GM23248 (cell line): ENCODE results near the gene OPCML. TPM values are rescaled to one million over a fixed set of nuclear protein-coding genes. Genes with fewer than 3 reads are reported as not detected.

Experiments used
- DNase-seq: peaks from one replicate; pipeline ENCODE4 v3.0.0-alpha.2; 2015
- H2AFZ ChIP-seq: fragments of 200-600 bp; sonication (generic); 2 replicates; pipeline ENCODE4 v1.6.1; 2016; ENCODE audit warnings: antibody characterized with exemption
- H3F3A ChIP-seq: fragments of 200-600 bp; sonication (generic); 2 replicates; pipeline ENCODE4 v1.6.1; 2016; ENCODE audit warnings: mild to moderate bottlenecking, antibody characterized with exemption, mixed run types; ENCODE audit not compliant: insufficient read depth
- H3K27ac ChIP-seq: fragments of 200-600 bp; sonication (generic); 2 replicates; pipeline ENCODE4 v1.5.1; 2016; ENCODE audit warnings: mild to moderate bottlenecking
- H3K27me3 ChIP-seq: fragments of 200-600 bp; sonication (generic); replicated peaks from 2 replicates; pipeline ENCODE4 v1.6.1; 2016; ENCODE audit warnings: mild to moderate bottlenecking; ENCODE audit not compliant: insufficient read depth
- H3K36me3 ChIP-seq: fragments of 200-600 bp; sonication (generic); 2 replicates; pipeline ENCODE4 v1.6.1; 2016; ENCODE audit warnings: low read depth, mild to moderate bottlenecking
- H3K4me1 ChIP-seq: fragments of 200-600 bp; sonication (generic); 2 replicates; pipeline ENCODE4 v1.6.1; 2016; ENCODE audit warnings: mild to moderate bottlenecking; ENCODE audit not compliant: insufficient read depth
- H3K4me2 ChIP-seq: fragments of 200-600 bp; sonication (generic); one replicate; pipeline ENCODE4 v1.6.1; 2016; ENCODE audit warnings: mild to moderate bottlenecking; ENCODE audit not compliant: unreplicated experiment
- H3K4me3 ChIP-seq: fragments of 200-600 bp; sonication (generic); 2 replicates; pipeline ENCODE4 v1.5.1; 2016; ENCODE audit warnings: mild to moderate bottlenecking
- H3K79me2 ChIP-seq: fragments of 200-600 bp; sonication (generic); 2 replicates; pipeline ENCODE4 v1.6.1; 2016; ENCODE audit warnings: mild to moderate bottlenecking; ENCODE audit not compliant: insufficient read depth
- H3K9ac ChIP-seq: fragments of 200-600 bp; sonication (generic); 2 replicates; pipeline ENCODE4 v1.6.1; 2016; ENCODE audit warnings: mild to moderate bottlenecking
- H3K9me2 ChIP-seq: fragments of 200-600 bp; sonication (generic); 2 replicates; pipeline ENCODE4 v1.6.1; 2016; ENCODE audit warnings: mixed run types, mild to moderate bottlenecking, moderate library complexity; ENCODE audit not compliant: insufficient read depth
- H3K9me3 ChIP-seq: fragments of 200-600 bp; sonication (generic); one replicate; pipeline ENCODE4 v1.6.1; 2017; ENCODE audit warnings: low read depth
- H4K20me1 ChIP-seq: fragments of 200-600 bp; sonication (generic); 2 replicates; pipeline ENCODE4 v1.6.0; 2016; ENCODE audit not compliant: insufficient read depth
- EZH2 ChIP-seq: fragments of 200-600 bp; sonication (generic); IDR thresholded peaks from 2 replicates; pipeline ENCODE4 v1.6.1; 2018; ENCODE audit warnings: antibody characterized with exemption, mild to moderate bottlenecking; ENCODE audit not compliant: insufficient read depth, poor library complexity, severe bottlenecking
- EZH2phosphoT487 ChIP-seq: fragments of 200-600 bp; sonication (generic); IDR thresholded peaks from 2 replicates; pipeline ENCODE4 v1.6.1; 2018; ENCODE audit warnings: antibody characterized with exemption, moderate library complexity, mild to moderate bottlenecking, low read depth; ENCODE audit not compliant: insufficient read depth
- WGBS, 2 experiments: methylation state at CpG; one replicate each; pipeline ENCODE4 v1.1.6; 2015 to 2017; ENCODE audit warnings: low lambda C conversion rate in 2 of 2, low coverage in 1 of 2; ENCODE audit errors: missing lambda C conversion rate in 2 of 2; 5-methylcytosine and 5-hydroxymethylcytosine counted together
- in situ Hi-C: fragments of 300-500 bp; cut with MboI; formaldehyde crosslinking; loops from 2 replicates; pipeline ENCODE4 v1.15.0; 2020
- polyA plus RNA-seq: library from polyadenylated mRNA; unstranded; fragments of >200 nt; fragmentation: Nextera tagmentation; extraction: Ambion mirVana; gene quantifications from 2 replicates; pipeline ENCODE4 v1.2.1, GENCODE V29; 2016
- total RNA-seq: library from RNA; depleted of rRNA; stranded (reverse); fragments of >200 nt; shearing (Covaris generic); gene quantifications from 2 replicates; pipeline ENCODE4 v1.2.3, GENCODE V29; 2014

OPCML gene
- total and polyA plus RNA-seq, 2 experiments from 2014 or later: 0.69 to 1.6 TPM

DNA sequence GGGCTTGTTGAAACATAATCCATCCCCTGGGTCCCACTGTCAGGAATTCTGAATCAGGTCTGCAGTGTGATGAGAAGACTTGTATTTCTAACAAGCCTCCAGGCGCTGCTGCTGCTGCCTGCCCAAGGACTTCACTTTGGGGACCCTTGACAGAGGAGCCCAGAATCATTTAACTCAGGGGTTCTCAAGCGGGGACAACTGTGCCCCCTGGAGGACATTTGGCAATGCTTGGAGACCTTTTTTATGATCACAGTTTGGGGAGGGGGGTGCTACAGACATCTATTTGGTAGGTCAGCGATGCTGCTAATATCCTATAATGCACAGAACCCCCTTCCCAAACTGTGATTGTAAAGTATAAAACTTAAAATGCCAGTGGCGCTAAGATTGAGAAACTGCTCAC lies 312.8 kb downstream of the OPCML start:
- H3K9me3 ChIP-seq: no peaks in the 10 kb centered on the region
- WGBS, 2 experiments: 30 to 36% methylated on average over 4 of the region's 4 CpGs

DNA sequence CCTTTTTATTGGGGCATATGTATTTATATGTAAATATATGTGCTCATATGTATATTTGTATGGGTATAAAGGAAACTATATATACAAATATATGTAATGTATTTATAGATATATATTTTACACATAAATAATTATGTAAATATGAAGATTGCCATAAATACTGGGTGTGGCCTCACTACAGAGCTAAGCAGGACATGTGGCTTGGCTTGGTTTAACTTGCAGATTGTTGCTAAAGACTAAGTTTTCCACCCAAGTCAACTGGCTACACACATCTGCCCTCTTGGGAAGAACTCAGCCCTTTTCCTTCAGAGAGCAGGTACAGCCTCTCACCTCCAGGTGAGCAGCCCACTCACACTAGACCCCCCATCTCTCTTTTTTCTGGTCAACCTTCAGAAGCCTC lies 315.5 kb downstream of the OPCML start:
- H3K36me3 ChIP-seq: no peaks in the 10 kb centered on the region
- H3K27ac ChIP-seq: no peak overlapping the region
- no peaks in the 10 kb centered on the region for H3K27me3 ChIP-seq
- no peaks in the 10 kb centered on the region for H3K79me2 ChIP-seq
- H3K4me2 ChIP-seq: no peak overlapping the region
- in situ Hi-C loops: no loop called here
- no peak overlapping the region for H2AFZ ChIP-seq
- H3K9ac ChIP-seq: no peak overlapping the region
- no peaks in the 10 kb centered on the region for H3F3A ChIP-seq
- H3K4me1 ChIP-seq: no peaks in the 10 kb centered on the region
- no peaks in the 10 kb centered on the region for H3K9me3 ChIP-seq
- H3K4me3 ChIP-seq: no peak overlapping the region
- DNase-seq: no peak
- TF ChIP-seq EZH2 (no peak), EZH2phosphoT487 (no peak)
- no peaks in the 10 kb centered on the region for H3K9me2 ChIP-seq
- no peaks in the 10 kb centered on the region for H4K20me1 ChIP-seq

More for the DNA sequence above, 312.8 kb downstream of the OPCML start:
- no peak for DNase-seq
- H3F3A ChIP-seq: no peaks in the 10 kb centered on the region
- no peak overlapping the region for H3K27ac ChIP-seq
- H3K4me1 ChIP-seq: no peaks in the 10 kb centered on the region
- no peaks in the 10 kb centered on the region for H3K36me3 ChIP-seq
- no peaks in the 10 kb centered on the region for H3K79me2 ChIP-seq
- no peak overlapping the region for H3K4me3 ChIP-seq
- TF ChIP-seq EZH2phosphoT487 (no peak), EZH2 (no peak)
- no peak overlapping the region for H3K9ac ChIP-seq
- no peaks in the 10 kb centered on the region for H3K9me2 ChIP-seq
- no peak overlapping the region for H2AFZ ChIP-seq
- H3K4me2 ChIP-seq: no peak overlapping the region
- no peaks in the 10 kb centered on the region for H3K27me3 ChIP-seq
- in situ Hi-C loops: no loop called here
- H4K20me1 ChIP-seq: no peaks in the 10 kb centered on the region

DNA sequence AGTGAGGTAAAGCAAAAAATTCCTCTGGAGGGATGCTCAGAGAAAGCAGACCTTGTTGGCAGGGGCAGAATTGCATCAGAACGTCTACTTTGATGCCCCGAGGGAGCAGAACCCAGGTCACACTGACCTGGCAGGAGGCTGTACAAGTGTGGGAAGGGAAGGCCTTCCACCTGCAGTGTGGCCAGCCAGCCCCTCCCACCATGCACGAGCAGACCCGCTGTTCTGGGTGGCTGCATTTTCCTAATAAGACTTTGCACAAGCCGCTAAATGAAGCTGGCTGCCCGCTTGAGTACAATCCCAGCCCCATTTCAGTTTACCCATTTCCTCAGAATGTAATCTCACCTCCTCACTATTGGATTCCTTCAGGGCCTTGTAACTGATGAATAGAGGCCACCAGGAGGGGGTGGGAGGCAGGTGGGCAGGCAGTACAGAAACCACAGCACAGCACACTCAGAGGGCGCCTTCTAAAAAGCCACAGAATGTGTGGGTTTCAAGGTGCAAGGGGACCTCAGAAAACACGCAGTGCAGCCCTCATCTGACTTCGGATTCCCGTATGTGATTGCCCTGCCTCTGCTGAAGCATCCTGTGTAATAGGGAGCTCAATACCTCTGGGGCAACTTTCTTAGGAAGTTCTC lies 316.6 kb downstream of the OPCML start:
- TF ChIP-seq EZH2: no peak
- H3K27me3 ChIP-seq: no peaks in the 10 kb centered on the region
- no peaks in the 10 kb centered on the region for H4K20me1 ChIP-seq
- no peaks in the 10 kb centered on the region for H3K9me2 ChIP-seq
- no peaks in the 10 kb centered on the region for H3F3A ChIP-seq
- H2AFZ ChIP-seq: no peak overlapping the region
- no peaks in the 10 kb centered on the region for H3K79me2 ChIP-seq
- no peaks in the 10 kb centered on the region for H3K9me3 ChIP-seq
- WGBS, 2 experiments: 23 to 27% methylated on average over 10 of the region's 10 CpGs
- no peak overlapping the region for H3K9ac ChIP-seq
- no peak for DNase-seq
- H3K27ac ChIP-seq: no peak overlapping the region
- H3K4me2 ChIP-seq: no peak overlapping the region
- no peaks in the 10 kb centered on the region for H3K36me3 ChIP-seq
- no peaks in the 10 kb centered on the region for H3K4me1 ChIP-seq
- no peak overlapping the region for H3K4me3 ChIP-seq
- in situ Hi-C loops: no loop called here

- no peaks in the 10 kb centered on the region for H3K79me2 ChIP-seq
- H3K27ac ChIP-seq: no peak overlapping the region
- 8 to 9% methylated on average over 4 of the region's 4 CpGs for WGBS, 2 experiments
- no peak for DNase-seq
- H3K27me3 ChIP-seq: no peaks in the 10 kb centered on the region
- no peak overlapping the region for H2AFZ ChIP-seq
- H3K4me1 ChIP-seq: no peaks in the 10 kb centered on the region
- no peak overlapping the region for H3K9ac ChIP-seq
- H3K9me2 ChIP-seq: no peaks in the 10 kb centered on the region
- TF ChIP-seq EZH2 (no peak), EZH2phosphoT487 (no peak)
- H3F3A ChIP-seq: no peaks in the 10 kb centered on the region
- in situ Hi-C loops: no loop called here
- H3K9me3 ChIP-seq: no peaks in the 10 kb centered on the region
- no peaks in the 10 kb centered on the region for H3K36me3 ChIP-seq
- no peaks in the 10 kb centered on the region for H4K20me1 ChIP-seq
- H3K4me2 ChIP-seq: no peak overlapping the region
- H3K4me3 ChIP-seq: no peak overlapping the region
These were observed 317.7 kb downstream of the OPCML start for GRCh38 chr11:133214646-133215045.

GRCh38 chr11:133212201-133212600 lies 320.1 kb downstream of the OPCML start:
- Histone ChIP-seq H3K27ac (no peak overlapping the region), H3K4me2 (no peak overlapping the region), H2AFZ (no peak overlapping the region), H3K4me3 (no peak overlapping the region), H3K27me3 (no peaks in the 10 kb centered on the region), H3K4me1 (no peaks in the 10 kb centered on the region), H3K9me3 (no peaks in the 10 kb centered on the region), H4K20me1 (no peaks in the 10 kb centered on the region), H3F3A (no peaks in the 10 kb centered on the region), H3K79me2 (no peaks in the 10 kb centered on the region), H3K9ac (no peak overlapping the region), H3K36me3 (no peaks in the 10 kb centered on the region), H3K9me2 (no peaks in the 10 kb centered on the region)
- DNase-seq: no peak
- WGBS, 2 experiments: 27 to 30% methylated on average over 8 of the region's 8 CpGs
- in situ Hi-C loops: no loop called here
- no peak for TF ChIP-seq EZH2
- no peak for TF ChIP-seq EZH2phosphoT487
